BLaER1 (cell line): Measurements from ENCODE around the gene FMNL2.

Experiments
- H3K27ac ChIP-seq: shearing (Covaris generic); formaldehyde crosslinking; 2 replicates; pipeline ENCODE4 v1.8.1; 2022
- H3K27me3 ChIP-seq: shearing (Covaris generic); formaldehyde crosslinking; 2 replicates; pipeline ENCODE4 v1.8.1; 2022
- H3K36me3 ChIP-seq: shearing (Covaris generic); formaldehyde crosslinking; 2 replicates; pipeline ENCODE4 v1.8.1; 2022
- H3K4me1 ChIP-seq: shearing (Covaris generic); formaldehyde crosslinking; 2 replicates; pipeline ENCODE4 v1.8.1; 2022
- H3K4me2 ChIP-seq: shearing (Covaris generic); formaldehyde crosslinking; 2 replicates; pipeline ENCODE4 v1.8.1; 2022
- H3K4me3 ChIP-seq: shearing (Covaris generic); formaldehyde crosslinking; 2 replicates; pipeline ENCODE4 v1.8.1; 2022
- H3K9ac ChIP-seq: shearing (Covaris generic); formaldehyde crosslinking; 2 replicates; pipeline ENCODE4 v1.8.1; 2022
- H3K9me3 ChIP-seq: shearing (Covaris generic); formaldehyde crosslinking; 2 replicates; pipeline ENCODE4 v1.8.1; 2022
- H4K20me1 ChIP-seq: shearing (Covaris generic); formaldehyde crosslinking; 2 replicates; pipeline ENCODE4 v1.8.1; 2022
- Cebpa-rat ChIP-seq: shearing (Covaris generic); IDR thresholded peaks from 2 replicates; pipeline ENCODE4 v1.8.1; 2022

The FMNL2 gene

GRCh38 chr2:152611458-152612231, 276.7 kb downstream of the FMNL2 start:
- H3K9me3 ChIP-seq: no peaks in the 10 kb centered on the region
- peak overlapping the region; percentile 65 for H3K27ac ChIP-seq

GRCh38 chr2:152613235-152613634, 278.3 kb downstream of the FMNL2 start:
- no peaks in the 10 kb centered on the region for H3K27me3 ChIP-seq
- H3K9ac ChIP-seq: no peak overlapping the region
- no peaks in the 10 kb centered on the region for H3K9me3 ChIP-seq
- peak overlapping the region; percentile 65 for H3K27ac ChIP-seq
- peak overlapping the region; percentile 84 for H3K4me2 ChIP-seq
- 0 out of 2 replicates have a peak overlapping the region, but pooled peaks have one; percentile 42 for H3K4me3 ChIP-seq
- H4K20me1 ChIP-seq: peaks cover 21% of the 10 kb centered on the region
- no peak for TF ChIP-seq Cebpa-rat
- peaks cover 65% of the 10 kb centered on the region for H3K36me3 ChIP-seq
- H3K4me1 ChIP-seq: peaks cover 44% of the 10 kb centered on the region

More at GRCh38 chr2:152611458-152612231, 276.7 kb downstream of the FMNL2 start:
- peaks cover 44% of the 10 kb centered on the region for H3K4me1 ChIP-seq
- peak; percentile 93 for TF ChIP-seq Cebpa-rat
- H3K4me3 ChIP-seq: peak overlapping the region; percentile 42
- peak overlapping the region; percentile 42; the same call in 1 of the 2 replicates for H3K9ac ChIP-seq
- peak overlapping the region; percentile 84 for H3K4me2 ChIP-seq
- H4K20me1 ChIP-seq: peaks cover 26% of the 10 kb centered on the region
- no peaks in the 10 kb centered on the region for H3K27me3 ChIP-seq
- peaks cover 62% of the 10 kb centered on the region for H3K36me3 ChIP-seq

DNA sequence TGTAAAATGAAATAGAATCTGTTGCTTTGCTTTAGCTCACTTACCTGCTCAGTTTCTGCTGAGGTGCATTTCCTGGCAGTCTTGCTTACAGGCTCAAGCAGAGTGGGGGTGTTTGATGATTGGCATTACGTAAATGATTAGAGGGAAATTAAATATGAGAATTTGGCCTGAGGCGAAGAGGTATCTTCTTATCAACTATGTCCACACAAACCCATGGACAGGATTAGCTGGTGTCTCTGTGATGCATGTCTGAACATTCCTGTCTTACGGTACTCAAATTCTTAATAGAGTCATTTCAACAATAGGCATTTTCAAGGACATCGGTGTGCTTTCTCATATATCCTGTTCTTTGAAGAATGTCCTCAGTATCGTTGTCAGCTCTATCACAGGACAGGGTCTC, 280.2 kb downstream of the FMNL2 start:
- Histone ChIP-seq H3K4me1 (peaks cover 38% of the 10 kb centered on the region), H3K9ac (no peak overlapping the region), H3K27me3 (no peaks in the 10 kb centered on the region)

GRCh38 chr2:152617456-152618192, 282.6 kb downstream of the FMNL2 start:
- Histone ChIP-seq H3K4me3 (no peak overlapping the region), H3K4me2 (no peak overlapping the region), H3K9me3 (no peaks in the 10 kb centered on the region), H4K20me1 (peaks cover 7% of the 10 kb centered on the region), H3K27ac (no peak overlapping the region), H3K4me1 (peaks cover 14% of the 10 kb centered on the region), H3K27me3 (no peaks in the 10 kb centered on the region), H3K9ac (no peak overlapping the region), H3K36me3 (peaks cover 95% of the 10 kb centered on the region)
- no peak for TF ChIP-seq Cebpa-rat

More for the DNA sequence above, 280.2 kb downstream of the FMNL2 start:
- H3K36me3 ChIP-seq: peaks cover 71% of the 10 kb centered on the region
- no peak for TF ChIP-seq Cebpa-rat
- no peaks in the 10 kb centered on the region for H3K9me3 ChIP-seq
- H3K27ac ChIP-seq: no peak overlapping the region
- no peak overlapping the region for H3K4me2 ChIP-seq
- peaks cover 21% of the 10 kb centered on the region for H4K20me1 ChIP-seq
- H3K4me3 ChIP-seq: no peak overlapping the region

GRCh38 chr2:152618193-152618564, 283.2 kb downstream of the FMNL2 start:
- peaks cover 14% of the 10 kb centered on the region for H3K4me1 ChIP-seq
- no peaks in the 10 kb centered on the region for H3K27me3 ChIP-seq
- no peak overlapping the region for H3K9ac ChIP-seq
- H3K27ac ChIP-seq: no peak overlapping the region
- no peak overlapping the region for H3K4me3 ChIP-seq
- no peak overlapping the region for H3K4me2 ChIP-seq
- H3K9me3 ChIP-seq: no peaks in the 10 kb centered on the region
- TF ChIP-seq Cebpa-rat: no peak
- peaks cover 99% of the 10 kb centered on the region for H3K36me3 ChIP-seq
- peaks cover 5% of the 10 kb centered on the region for H4K20me1 ChIP-seq

DNA sequence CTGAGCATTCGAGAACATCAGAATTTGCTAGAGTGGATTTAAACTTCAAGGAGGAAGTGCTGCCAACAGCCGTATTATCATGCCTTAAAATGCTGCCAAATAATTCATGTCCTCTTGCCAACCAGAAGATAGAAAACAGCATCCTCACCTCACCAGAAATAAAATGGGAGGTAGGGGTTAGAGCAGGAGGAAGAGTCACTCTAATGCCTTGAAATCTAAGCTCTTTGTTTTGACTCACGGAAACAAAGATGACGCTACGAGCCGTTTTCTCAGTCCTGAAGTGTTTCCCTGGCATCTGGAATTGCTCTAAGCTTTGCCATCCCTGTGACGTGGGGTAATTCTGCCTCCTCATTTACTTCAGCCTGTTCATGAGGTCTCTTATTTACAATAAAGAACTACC, 285.2 kb downstream of the FMNL2 start:
- Histone ChIP-seq H3K9ac (no peak overlapping the region), H3K4me2 (no peak overlapping the region), H3K36me3 (peaks cover 95% of the 10 kb centered on the region), H3K27me3 (no peaks in the 10 kb centered on the region), H3K4me3 (no peak overlapping the region), H3K27ac (no peak overlapping the region), H3K4me1 (0 out of 2 replicates have a peak, but pooled peaks cover 11% of the 10 kb centered on the region), H4K20me1 (peaks cover 11% of the 10 kb centered on the region), H3K9me3 (no peaks in the 10 kb centered on the region)
- no peak for TF ChIP-seq Cebpa-rat

DNA sequence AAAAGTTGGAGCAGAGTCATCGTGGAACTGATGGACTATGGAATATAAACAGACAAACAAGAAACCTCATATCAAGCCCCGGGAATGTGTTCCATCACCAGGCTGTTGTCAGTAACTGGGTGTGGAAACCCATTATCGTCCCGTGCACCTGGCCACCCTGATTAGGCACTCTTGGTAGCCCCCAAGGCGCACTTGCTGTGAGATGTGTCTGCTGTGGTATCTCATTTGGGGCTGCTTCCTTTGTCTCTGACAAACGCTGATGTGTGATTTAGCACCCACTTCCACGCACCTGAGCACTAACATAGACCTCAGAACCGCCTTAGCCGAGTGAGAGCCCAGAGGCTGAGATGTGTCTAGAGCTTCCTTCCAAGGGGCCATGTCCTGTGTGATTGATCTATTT, 286.0 kb downstream of the FMNL2 start:
- Histone ChIP-seq H3K9ac (no peak overlapping the region), H3K27ac (no peak overlapping the region), H3K4me1 (0 out of 2 replicates have a peak, but pooled peaks cover 11% of the 10 kb centered on the region), H3K36me3 (peaks cover 95% of the 10 kb centered on the region), H3K4me3 (no peak overlapping the region), H3K4me2 (no peak overlapping the region), H3K9me3 (no peaks in the 10 kb centered on the region), H3K27me3 (no peaks in the 10 kb centered on the region), H4K20me1 (peaks cover 13% of the 10 kb centered on the region)
- TF ChIP-seq Cebpa-rat: no peak

GRCh38 chr2:152622219-152622618, 287.2 kb downstream of the FMNL2 start:
- no peaks in the 10 kb centered on the region for H3K9me3 ChIP-seq
- H3K36me3 ChIP-seq: peaks cover 95% of the 10 kb centered on the region
- no peak for TF ChIP-seq Cebpa-rat
- H3K27ac ChIP-seq: no peak overlapping the region
- H3K27me3 ChIP-seq: no peaks in the 10 kb centered on the region
- 0 out of 2 replicates have a peak, but pooled peaks cover 11% of the 10 kb centered on the region for H3K4me1 ChIP-seq
- H3K9ac ChIP-seq: no peak overlapping the region
- peaks cover 20% of the 10 kb centered on the region for H4K20me1 ChIP-seq
- H3K4me3 ChIP-seq: no peak overlapping the region
- no peak overlapping the region for H3K4me2 ChIP-seq

DNA sequence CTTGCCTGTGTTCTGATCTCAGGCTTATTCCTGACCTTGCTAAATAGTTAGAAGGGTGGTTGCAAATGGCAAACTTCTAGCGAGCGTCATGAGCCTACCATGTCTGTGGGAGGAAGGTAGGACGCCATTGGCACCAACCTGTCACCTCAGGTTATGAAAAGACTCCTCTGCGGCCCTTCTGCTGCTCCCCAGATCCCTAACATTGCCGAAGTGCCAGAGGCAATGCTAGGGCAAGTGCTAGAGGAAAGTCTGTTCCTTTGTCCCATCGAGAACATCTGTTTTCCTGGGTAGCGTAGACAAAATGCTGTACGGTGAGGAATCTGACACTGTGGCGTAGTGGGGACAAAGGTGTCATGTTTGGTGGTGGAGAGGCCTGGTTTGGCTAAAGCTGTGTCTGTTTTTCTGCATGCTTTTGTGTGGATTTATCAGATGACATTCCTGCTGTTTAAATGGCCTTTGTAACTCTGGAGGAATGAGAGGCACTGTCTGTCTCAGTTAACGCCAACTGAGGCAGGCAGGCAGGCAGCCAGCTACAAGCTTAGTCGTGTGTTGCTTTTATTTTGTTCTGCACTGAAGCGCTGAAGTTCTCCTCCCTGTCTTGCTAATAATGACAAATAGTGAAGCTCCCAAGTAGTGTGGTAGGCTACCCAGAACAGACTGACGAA, 288.2 kb downstream of the FMNL2 start:
- TF ChIP-seq Cebpa-rat: no peak
- Histone ChIP-seq H3K9me3 (no peaks in the 10 kb centered on the region), H3K9ac (no peak overlapping the region), H3K4me1 (0 out of 2 replicates have a peak, but pooled peaks cover 11% of the 10 kb centered on the region), H3K27me3 (no peaks in the 10 kb centered on the region), H3K4me3 (no peak overlapping the region), H3K36me3 (peaks cover 94% of the 10 kb centered on the region), H3K4me2 (no peak overlapping the region), H4K20me1 (peaks cover 20% of the 10 kb centered on the region), H3K27ac (no peak overlapping the region)
